GM21381 (cell line): ENCODE data around the gene STARD13.

ENCODE experiments used
- ATAC-seq: cut with Tn5 transposase; IDR thresholded peaks from one replicate; pipeline ENCODE4 v1.9.1; 2021; ENCODE audit warnings: mild to moderate bottlenecking, moderate library complexity; ENCODE audit not compliant: unreplicated experiment

Gene STARD13

GRCh38 chr13:33101835-33102234 is 183.7 kb downstream of the STARD13 start:
- ATAC-seq: no peak

GRCh38 chr13:33100886-33101285 is 184.7 kb downstream of the STARD13 start:
- no peak for ATAC-seq

DNA sequence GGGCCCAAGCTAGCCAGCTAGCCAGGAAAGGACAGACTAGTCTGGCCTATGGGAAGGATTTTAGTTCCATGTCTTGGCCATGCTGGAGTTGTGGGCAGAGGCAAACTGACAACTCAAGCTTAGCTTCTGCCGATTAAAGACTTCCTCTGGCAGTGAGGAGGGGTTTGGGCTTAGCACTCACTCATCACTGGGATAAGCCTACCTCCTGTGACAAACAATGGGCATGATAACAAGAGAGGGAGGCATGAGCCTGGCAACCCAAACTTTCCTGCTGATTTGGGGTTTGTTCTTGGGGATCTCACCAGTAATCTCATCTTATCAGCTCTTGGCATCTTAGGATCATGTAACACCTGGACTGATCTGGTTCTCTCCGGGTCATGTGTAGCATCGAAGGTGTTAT is 185.7 kb downstream of the STARD13 start:
- no peak for ATAC-seq

DNA sequence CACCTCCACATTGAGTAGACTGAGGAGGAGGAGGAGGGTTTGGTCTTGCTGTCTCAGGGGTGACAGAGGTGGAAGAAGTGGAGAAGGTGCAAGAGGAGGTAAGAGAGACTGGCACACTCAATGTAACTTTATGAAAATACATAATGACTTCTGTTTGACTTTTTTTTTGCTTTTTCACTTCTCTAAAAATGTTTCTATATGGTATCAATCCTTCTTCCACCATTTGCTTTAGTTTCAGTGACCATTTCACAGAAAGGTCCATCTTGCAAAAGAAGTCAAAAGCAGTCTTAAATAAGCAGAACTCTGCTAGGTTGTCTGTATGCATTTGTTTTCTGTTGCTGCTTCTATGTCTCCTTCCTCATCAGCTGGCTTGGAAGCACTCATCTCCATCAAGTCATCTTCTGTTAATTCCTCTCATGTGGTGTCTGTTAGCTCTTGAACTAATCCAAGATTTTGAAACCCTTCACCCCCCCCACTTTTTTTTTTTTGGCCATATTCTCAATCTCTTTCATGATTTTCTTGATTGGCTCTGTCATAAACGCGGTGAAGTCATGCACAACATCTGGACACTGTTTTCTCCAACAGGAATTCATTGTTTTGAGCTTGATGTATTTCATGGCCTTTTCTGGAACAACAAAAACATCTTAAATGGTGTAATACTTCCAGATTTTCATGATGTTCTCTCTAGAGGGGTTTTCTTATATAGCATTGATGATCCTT is 188.5 kb downstream of the STARD13 start:
- ATAC-seq: no peak

- no peak for ATAC-seq
Observed at GRCh38 chr13:33092073-33092987, 193.2 kb downstream of the STARD13 start.

DNA sequence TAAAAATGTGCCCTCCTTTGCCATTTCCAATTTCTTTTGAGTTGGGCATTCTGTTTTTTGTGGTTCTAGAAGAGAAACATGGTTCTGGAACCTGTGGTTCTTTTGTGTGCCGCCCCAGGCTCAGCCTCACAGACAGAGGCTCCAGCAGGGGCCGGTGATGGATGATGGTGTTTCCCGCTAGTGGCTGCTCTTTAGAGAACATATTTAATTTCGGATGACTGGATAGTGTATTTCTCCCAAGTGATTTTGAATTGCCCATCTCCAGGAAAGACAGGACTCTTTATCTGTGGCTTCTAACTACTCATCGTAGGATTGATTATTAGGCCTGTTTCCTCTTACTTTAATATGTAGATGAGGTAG is 194.2 kb downstream of the STARD13 start:
- ATAC-seq: no peak

- ATAC-seq: no peak
Observed at GRCh38 chr13:33090755-33091414, 194.7 kb downstream of the STARD13 start.

GRCh38 chr13:33089311-33089710 is 196.2 kb downstream of the STARD13 start:
- no peak for ATAC-seq

DNA sequence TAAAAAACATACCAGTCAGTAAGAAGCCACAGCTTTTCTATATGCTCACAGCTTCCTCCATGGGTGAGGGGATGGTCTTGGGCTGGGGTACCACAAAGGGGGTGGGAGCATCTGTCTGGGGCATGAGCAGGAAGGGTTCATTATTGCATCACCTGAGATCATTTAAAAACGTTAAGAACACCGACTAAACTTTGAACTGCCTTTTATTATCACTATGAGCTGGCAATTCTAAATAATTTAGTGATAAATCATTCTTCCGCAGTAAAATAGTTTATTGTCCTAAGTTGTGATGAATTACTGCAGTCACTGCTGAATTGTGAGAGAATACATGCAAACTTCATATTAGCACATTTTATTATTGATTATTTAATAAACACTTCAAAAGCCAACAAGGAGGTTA is 197.8 kb downstream of the STARD13 start:
- no peak for ATAC-seq

GRCh38 chr13:33087091-33087490 is 198.5 kb downstream of the STARD13 start:
- no peak for ATAC-seq

- ATAC-seq: no peak
Observed at GRCh38 chr13:33083054-33083453, 202.5 kb downstream of the STARD13 start.

GRCh38 chr13:33081666-33082065 is 203.9 kb downstream of the STARD13 start:
- ATAC-seq: no peak

DNA sequence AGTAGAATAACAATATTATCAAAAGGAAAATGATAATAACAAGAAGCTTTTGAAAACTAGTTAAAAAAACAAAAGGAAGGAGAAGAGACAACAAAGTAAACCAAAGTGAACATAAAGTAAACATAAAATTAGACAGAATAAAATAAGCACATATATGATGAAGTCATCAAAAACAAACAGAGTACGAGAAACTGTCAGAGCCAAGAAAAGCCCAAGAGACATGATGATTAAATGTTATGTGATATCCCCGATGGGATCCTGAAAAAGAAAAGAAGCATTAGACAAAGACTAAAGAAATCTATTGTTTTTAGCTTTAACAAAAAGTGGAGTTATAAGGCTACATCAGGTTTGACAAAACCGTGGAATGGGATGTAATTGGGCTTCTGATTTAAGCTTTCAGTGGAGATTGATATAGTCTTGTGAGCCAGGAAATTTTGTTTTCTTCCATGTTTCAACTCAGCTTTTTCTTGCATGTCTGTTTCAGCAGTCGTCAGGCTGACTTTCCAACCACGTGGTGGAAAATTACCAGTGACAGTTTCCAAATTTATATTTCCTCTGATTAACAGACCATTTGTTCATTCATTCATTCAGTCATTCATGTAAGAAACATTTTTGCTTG is 204.5 kb downstream of the STARD13 start:
- no peak for ATAC-seq

GRCh38 chr13:33079960-33080359 is 205.6 kb downstream of the STARD13 start:
- no peak for ATAC-seq

DNA sequence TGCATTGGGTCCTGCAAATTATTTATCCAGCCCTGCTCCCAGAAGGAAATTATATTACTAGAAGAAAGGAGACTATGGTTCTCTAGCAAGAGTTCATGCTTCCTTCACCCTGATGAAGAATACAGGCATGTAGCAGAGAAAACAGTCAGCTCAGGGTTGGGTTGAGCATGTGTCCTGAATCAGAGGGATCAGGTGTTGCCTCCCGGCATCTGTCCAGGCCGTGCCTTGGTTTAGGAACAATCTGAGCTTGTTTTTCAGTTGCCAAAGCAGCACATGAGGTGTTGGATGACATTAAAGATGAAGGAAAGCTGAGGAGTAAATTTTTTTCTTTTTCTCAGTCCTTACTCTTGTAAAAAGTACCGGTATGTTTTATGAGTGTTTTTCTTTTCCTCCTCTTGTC is 207.3 kb downstream of the STARD13 start:
- no peak for ATAC-seq

DNA sequence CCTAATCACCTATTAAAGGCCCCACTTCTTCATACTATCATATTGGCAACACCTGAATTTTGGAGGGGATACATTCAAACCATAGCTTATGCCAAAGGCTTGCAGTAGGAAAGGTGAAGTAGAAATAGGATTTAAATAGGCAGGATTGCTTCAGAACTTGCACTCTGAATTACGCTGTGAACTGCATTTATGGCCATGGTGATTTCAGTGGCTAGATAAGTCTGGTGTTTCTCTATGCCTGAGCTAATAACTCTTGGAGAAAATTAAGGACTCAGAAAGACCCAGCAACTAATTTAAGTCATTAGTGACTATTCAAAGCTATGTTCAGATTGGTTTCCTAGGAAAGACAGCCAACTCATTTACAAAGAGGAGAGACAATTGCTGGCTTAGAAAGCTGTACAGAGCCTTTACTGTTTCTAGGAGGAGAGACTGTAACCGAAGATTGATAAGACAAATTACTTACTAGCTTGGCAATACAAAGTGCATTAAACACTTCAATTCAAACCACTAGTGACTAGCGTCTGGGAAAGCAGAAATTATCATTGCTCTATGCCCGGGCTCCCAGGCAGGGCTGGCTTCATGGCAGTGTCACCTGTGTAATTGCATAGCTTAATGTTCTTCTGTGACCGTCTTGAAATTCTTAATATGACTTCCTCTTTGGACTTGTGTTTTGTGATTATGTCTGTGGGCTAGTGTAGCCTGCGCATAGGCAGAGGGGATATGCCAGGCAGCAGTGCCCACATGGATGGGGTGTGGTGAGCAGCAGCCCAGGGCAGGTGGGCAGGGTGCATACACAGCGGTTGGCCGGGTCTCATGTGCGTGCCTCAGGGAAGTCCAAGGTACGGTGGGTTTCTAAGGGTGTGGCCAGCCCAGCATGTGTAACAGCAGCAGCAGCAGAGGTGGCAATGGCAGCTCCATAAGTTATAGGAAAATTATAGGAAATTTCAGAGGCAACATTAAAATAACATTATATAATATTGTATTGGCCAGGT is 209.3 kb downstream of the STARD13 start:
- ATAC-seq: no peak

DNA sequence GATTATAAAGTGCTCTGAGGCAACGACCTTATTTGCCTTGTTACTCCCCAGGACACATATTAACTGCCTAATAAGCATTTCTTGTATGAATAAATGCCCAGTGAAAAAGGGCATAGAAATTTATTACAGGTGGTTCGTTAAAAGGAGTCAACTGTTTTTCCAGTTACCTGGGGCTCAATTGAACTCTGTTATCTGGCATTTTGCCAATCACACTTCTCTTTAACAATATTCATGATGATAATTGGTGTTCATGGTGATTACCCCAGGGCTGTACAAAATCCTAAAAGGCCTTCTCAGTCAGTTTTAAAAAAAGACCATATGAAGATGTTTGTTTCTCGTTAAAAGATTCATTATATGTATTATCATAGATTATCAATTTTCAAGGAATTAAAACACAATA is 212.2 kb downstream of the STARD13 start:
- no peak for ATAC-seq

DNA sequence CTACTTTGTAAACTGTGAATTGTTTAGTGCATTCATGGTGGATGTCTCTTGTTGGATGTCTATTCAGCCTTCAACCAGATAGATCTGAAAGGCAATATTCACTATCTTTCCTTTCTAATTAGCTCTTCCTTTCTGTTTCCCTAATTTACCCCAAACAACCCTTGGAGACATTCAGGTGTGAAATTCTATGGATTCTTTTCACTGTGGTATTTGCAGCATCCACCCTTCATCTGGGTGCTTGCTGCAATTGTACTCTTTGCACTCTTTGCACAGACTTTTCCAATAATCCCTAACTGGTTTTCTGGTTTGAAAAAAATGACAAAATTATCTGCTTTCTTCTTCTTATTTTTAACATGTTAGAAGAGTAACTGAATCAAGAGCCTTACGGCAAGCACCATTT is 212.8 kb downstream of the STARD13 start:
- no peak for ATAC-seq

- ATAC-seq: no peak
Observed at GRCh38 chr13:33072282-33072681, 213.3 kb downstream of the STARD13 start.

- no peak for ATAC-seq
Observed at GRCh38 chr13:33070713-33071112, 214.8 kb downstream of the STARD13 start.
